ENCODE data around the gene AIMP1.
"Not testable (repeated sequence)": the region's sequence is repeated elsewhere in the genome, so short reads cannot be mapped to it uniquely, and the experiment has no call there.

AIMP1 gene

GRCh38 chr4:106358899-106359298 is 42.5 kb downstream of the AIMP1 start:
- DNase-seq = no peak

GRCh38 chr4:106362086-106362825 is 45.9 kb downstream of the AIMP1 start:
- DNase-seq = no peak

- DNase-seq = no peak
These were observed 47.9 kb downstream of the AIMP1 start for GRCh38 chr4:106364282-106364681.

GRCh38 chr4:106365613-106366012 is 49.3 kb downstream of the AIMP1 start:
- no peak for DNase-seq

- no peak for DNase-seq
These were observed 49.7 kb downstream of the AIMP1 start for GRCh38 chr4:106366026-106366425.

- DNase-seq = no peak
These were observed 50.7 kb downstream of the AIMP1 start for GRCh38 chr4:106367072-106367471.

- no peak for DNase-seq
These were observed 52.3 kb downstream of the AIMP1 start, which contains the start of gene GIMD1 for GRCh38 chr4:106368678-106369077. Gene GIMD1 (minus strand): TSS chr4:106368778. CDS start chr4:106367435, 1,343 bp downstream.

GRCh38 chr4:106369456-106370060 is 53.2 kb downstream of the AIMP1 start:
- peak in 1 of 2 donors; percentile 9 for DNase-seq

- no peak for DNase-seq
These were observed 53.9 kb downstream of the AIMP1 start for GRCh38 chr4:106370214-106370613.

GRCh38 chr4:106371161-106371560 is 54.8 kb downstream of the AIMP1 start:
- DNase-seq = no peak

- no peak for DNase-seq
These were observed 56.7 kb downstream of the AIMP1 start for GRCh38 chr4:106373026-106373425.

GRCh38 chr4:106380179-106380578 is 63.8 kb downstream of the AIMP1 start:
- DNase-seq = no peak

- DNase-seq = no peak
These were observed 68.5 kb downstream of the AIMP1 start for GRCh38 chr4:106384878-106385277.

- no peak for DNase-seq
These were observed 69.6 kb downstream of the AIMP1 start for GRCh38 chr4:106385853-106386393.

- DNase-seq = no peak
These were observed 79.2 kb downstream of the AIMP1 start for GRCh38 chr4:106395582-106395981.

GRCh38 chr4:106398898-106399297 is 82.5 kb downstream of the AIMP1 start:
- DNase-seq = not testable (repeated sequence)

All from CD4-positive, alpha-beta T cell treated with Interleukin-4 for 1 hour (primary cell).